ENCODE data around the gene HLCS.

HLCS gene

DNA sequence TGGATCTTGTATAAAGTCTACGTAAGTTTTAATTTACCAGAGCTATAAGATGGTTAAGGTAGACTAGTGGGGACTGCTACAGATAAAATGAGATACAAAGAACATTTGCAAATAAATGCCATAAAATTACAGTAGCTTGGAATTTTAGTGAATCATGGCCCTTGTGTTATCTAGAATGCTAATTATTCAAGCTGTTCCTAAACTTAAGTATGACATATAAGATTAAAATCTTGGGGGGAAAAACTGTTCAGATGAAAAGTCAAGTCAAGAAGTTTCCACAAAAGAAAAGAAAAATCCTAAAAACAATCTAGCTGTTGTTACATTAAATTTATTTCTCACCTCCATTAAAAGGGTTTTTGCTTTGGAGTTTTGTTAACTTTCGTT, 215.9 kb downstream of the HLCS start:
- Histone ChIP-seq H3K36me3 (ENCODE audit: control insufficient read depth in 2 of 2, insufficient read depth in 1 of 2, low read length in 2 of 2) (peaks cover 4 to 23% of the 10 kb centered on the region in 2 experiments; a peak in 2 of 3 replicates), H3K27ac (ENCODE audit: extremely low read depth, low read depth, low read length) (no peak overlapping the region), H3K4me3 (ENCODE audit: low read depth, low read length) (no peak overlapping the region), H3K9me3 (ENCODE audit: control insufficient read depth, insufficient read depth, low read depth, low read length) (no peaks in the 10 kb centered on the region), H3K4me1 (ENCODE audit: control insufficient read depth, insufficient read depth, low read length) (no peaks in the 10 kb centered on the region)
- CTCF ChIA-PET, result interaction anchor here (0.5 to 1.3 kb wide), 3 partner anchors 104 to 248 kb away, joined by 3 to 6 read pairs (median 3); no protein-coding TSS in a partner anchor
- TF ChIP-seq ZNF114 (tag by site-specific recombination; IDR thresholded peaks at IDR 0.05) (no peak), FEZF1 (tag by site-specific recombination; IDR thresholded peaks at IDR 0.05) (no peak), ZNF10 (tag by site-specific recombination; IDR thresholded peaks at IDR 0.05) (no peak), ZNF362 (tag by site-specific recombination; IDR thresholded peaks at IDR 0.05) (no peak), TSHZ1 (tag by site-specific recombination; IDR thresholded peaks at IDR 0.05; ENCODE audit: borderline replicate concordance) (no peak), ZNF530 (tag by site-specific recombination; IDR thresholded peaks at IDR 0.05; ENCODE audit: low read depth) (no peak), ZIC2 (tag by site-specific recombination; IDR thresholded peaks at IDR 0.05) (no peak), ZNF843 (tag by site-specific recombination; IDR thresholded peaks at IDR 0.05) (no peak), ZBTB17 (tag by site-specific recombination; IDR thresholded peaks at IDR 0.05) (no peak), ZNF791 (tag by site-specific recombination; IDR thresholded peaks at IDR 0.05) (no peak), ZNF391 (tag by site-specific recombination; IDR thresholded peaks at IDR 0.05; ENCODE audit: borderline replicate concordance, low read depth) (no peak), ZNF211 (tag by site-specific recombination; IDR thresholded peaks at IDR 0.05; ENCODE audit: low read depth) (no peak), ZBTB1 (tag by site-specific recombination; IDR thresholded peaks at IDR 0.05) (no peak), ZNF2 (tag by site-specific recombination; IDR thresholded peaks at IDR 0.05) (no peak), ZNF510 (tag by site-specific recombination; IDR thresholded peaks at IDR 0.05; ENCODE audit: insufficient replicate concordance) (no peak)
- TF ChIP-seq, protein P1, sequence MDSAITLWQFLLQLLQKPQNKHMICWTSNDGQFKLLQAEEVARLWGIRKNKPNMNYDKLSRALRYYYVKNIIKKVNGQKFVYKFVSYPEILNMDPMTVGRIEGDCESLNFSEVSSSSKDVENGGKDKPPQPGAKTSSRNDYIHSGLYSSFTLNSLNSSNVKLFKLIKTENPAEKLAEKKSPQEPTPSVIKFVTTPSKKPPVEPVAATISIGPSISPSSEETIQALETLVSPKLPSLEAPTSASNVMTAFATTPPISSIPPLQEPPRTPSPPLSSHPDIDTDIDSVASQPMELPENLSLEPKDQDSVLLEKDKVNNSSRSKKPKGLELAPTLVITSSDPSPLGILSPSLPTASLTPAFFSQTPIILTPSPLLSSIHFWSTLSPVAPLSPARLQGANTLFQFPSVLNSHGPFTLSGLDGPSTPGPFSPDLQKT (IDR thresholded peaks at IDR 0.05; ENCODE audit: borderline replicate concordance, low read depth, low read length), result no peak
- TF ChIP-seq, protein P2, sequence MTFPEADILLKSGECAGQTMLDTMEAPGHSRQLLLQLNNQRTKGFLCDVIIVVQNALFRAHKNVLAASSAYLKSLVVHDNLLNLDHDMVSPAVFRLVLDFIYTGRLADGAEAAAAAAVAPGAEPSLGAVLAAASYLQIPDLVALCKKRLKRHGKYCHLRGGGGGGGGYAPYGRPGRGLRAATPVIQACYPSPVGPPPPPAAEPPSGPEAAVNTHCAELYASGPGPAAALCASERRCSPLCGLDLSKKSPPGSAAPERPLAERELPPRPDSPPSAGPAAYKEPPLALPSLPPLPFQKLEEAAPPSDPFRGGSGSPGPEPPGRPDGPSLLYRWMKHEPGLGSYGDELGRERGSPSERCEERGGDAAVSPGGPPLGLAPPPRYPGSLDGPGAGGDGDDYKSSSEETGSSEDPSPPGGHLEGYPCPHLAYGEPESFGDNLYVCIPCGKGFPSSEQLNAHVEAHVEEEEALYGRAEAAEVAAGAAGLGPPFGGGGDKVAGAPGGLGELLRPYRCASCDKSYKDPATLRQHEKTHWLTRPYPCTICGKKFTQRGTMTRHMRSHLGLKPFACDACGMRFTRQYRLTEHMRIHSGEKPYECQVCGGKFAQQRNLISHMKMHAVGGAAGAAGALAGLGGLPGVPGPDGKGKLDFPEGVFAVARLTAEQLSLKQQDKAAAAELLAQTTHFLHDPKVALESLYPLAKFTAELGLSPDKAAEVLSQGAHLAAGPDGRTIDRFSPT (tag by site-specific recombination; IDR thresholded peaks at IDR 0.05), result no peak
- POLR2A ChIA-PET, result interaction anchor here (0.7 kb wide), 1 partner anchor 18 kb away, joined by 5 read pairs; no protein-coding TSS in a partner anchor
